ENCODE measurements around the gene BCAS4.
"Not testable (repeated sequence)": the region's sequence is repeated elsewhere in the genome, so short reads cannot be mapped to it uniquely, and the experiment has no call there.

The BCAS4 gene

GRCh38 chr20:50772420-50773185 is 22.3 kb upstream of the BCAS4 start:
- H3K4me3 ChIP-seq (ENCODE audit: low read depth, low read length), result no peak overlapping the region
- TF ChIP-seq MYC (IDR thresholded peaks at IDR 0.05; ENCODE audit: low read depth, low read length) (no peak), POLR2A (IDR thresholded peaks at IDR 0.05; ENCODE audit: extremely low read depth, insufficient read length) (no peak), MAX (IDR thresholded peaks at IDR 0.05; ENCODE audit: low read depth, low read length) (no peak)
- no peak for DNase-seq (ENCODE audit: low read depth)

GRCh38 chr20:50774515-50774914 is 20.3 kb upstream of the BCAS4 start:
- TF ChIP-seq MYC (IDR thresholded peaks at IDR 0.05; ENCODE audit: low read depth, low read length), result no peak
- TF ChIP-seq CTCF (IDR thresholded peaks at IDR 0.05; ENCODE audit: low read depth, low read length), result no peak
- no peak for TF ChIP-seq MAX (IDR thresholded peaks at IDR 0.05; ENCODE audit: low read depth, low read length)
- TF ChIP-seq POLR2A (IDR thresholded peaks at IDR 0.05; ENCODE audit: extremely low read depth, insufficient read length), result no peak
- DNase-seq (ENCODE audit: low read depth), result no peak
- H3K4me3 ChIP-seq (ENCODE audit: low read depth, low read length), result no peak overlapping the region

GRCh38 chr20:50776122-50776817 is 18.6 kb upstream of the BCAS4 start:
- no peak for TF ChIP-seq POLR2A (IDR thresholded peaks at IDR 0.05; ENCODE audit: extremely low read depth, insufficient read length)
- TF ChIP-seq MYC (IDR thresholded peaks at IDR 0.05; ENCODE audit: low read depth, low read length), result no peak
- no peak for TF ChIP-seq CTCF (IDR thresholded peaks at IDR 0.05; ENCODE audit: low read depth, low read length)
- TF ChIP-seq MAX (IDR thresholded peaks at IDR 0.05; ENCODE audit: low read depth, low read length), result no peak
- no peak for DNase-seq (ENCODE audit: low read depth)
- H3K4me3 ChIP-seq (ENCODE audit: low read depth, low read length), result no peak overlapping the region

- no peak for DNase-seq (ENCODE audit: low read depth)
- TF ChIP-seq POLR2A (IDR thresholded peaks at IDR 0.05; ENCODE audit: extremely low read depth, insufficient read length) (no peak), MAX (IDR thresholded peaks at IDR 0.05; ENCODE audit: low read depth, low read length) (no peak), CTCF (IDR thresholded peaks at IDR 0.05; ENCODE audit: low read depth, low read length) (no peak), MYC (IDR thresholded peaks at IDR 0.05; ENCODE audit: low read depth, low read length) (no peak)
- H3K4me3 ChIP-seq (ENCODE audit: low read depth, low read length), result no peak overlapping the region
Measured at GRCh38 chr20:50777373-50777772, 17.5 kb upstream of the BCAS4 start.

GRCh38 chr20:50778994-50779393 is 15.9 kb upstream of the BCAS4 start:
- not testable (repeated sequence) for DNase-seq (ENCODE audit: low read depth); H3K4me3 ChIP-seq (ENCODE audit: low read depth, low read length)

GRCh38 chr20:50783390-50783789 is 11.5 kb upstream of the BCAS4 start:
- no peak for DNase-seq (ENCODE audit: low read depth)
- TF ChIP-seq POLR2A (IDR thresholded peaks at IDR 0.05; ENCODE audit: extremely low read depth, insufficient read length) (no peak), MYC (IDR thresholded peaks at IDR 0.05; ENCODE audit: low read depth, low read length) (no peak), CTCF (IDR thresholded peaks at IDR 0.05; ENCODE audit: low read depth, low read length) (no peak), MAX (IDR thresholded peaks at IDR 0.05; ENCODE audit: low read depth, low read length) (no peak)
- no peak overlapping the region for H3K4me3 ChIP-seq (ENCODE audit: low read depth, low read length)
